Measurements from ENCODE around the gene LAX1.

DNA sequence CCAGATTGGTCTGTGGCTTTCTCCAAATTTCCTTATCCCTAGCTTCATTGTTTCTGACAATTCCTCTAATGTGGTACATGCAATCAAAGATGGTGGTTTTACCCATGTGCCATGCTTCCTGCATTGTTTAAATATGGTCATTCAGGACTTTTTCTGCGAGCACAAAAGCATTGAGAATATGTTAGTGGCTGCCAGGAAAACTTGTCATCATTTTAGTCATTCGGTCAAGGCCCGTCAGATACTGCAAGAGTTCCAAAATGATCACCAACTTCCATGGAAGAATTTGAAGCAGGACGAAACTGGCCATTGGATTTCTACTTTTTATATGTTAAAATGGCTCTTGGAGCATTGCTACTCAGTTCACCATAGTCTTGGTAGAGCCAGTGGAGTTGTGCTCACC, 34.2 kb downstream of the LAX1 start:
- no peak for TF ChIP-seq EZH2 (IDR thresholded peaks at IDR 0.05; ENCODE audit: borderline replicate concordance, control insufficient read depth, low read depth, low read length)
- TF ChIP-seq, protein P1, sequence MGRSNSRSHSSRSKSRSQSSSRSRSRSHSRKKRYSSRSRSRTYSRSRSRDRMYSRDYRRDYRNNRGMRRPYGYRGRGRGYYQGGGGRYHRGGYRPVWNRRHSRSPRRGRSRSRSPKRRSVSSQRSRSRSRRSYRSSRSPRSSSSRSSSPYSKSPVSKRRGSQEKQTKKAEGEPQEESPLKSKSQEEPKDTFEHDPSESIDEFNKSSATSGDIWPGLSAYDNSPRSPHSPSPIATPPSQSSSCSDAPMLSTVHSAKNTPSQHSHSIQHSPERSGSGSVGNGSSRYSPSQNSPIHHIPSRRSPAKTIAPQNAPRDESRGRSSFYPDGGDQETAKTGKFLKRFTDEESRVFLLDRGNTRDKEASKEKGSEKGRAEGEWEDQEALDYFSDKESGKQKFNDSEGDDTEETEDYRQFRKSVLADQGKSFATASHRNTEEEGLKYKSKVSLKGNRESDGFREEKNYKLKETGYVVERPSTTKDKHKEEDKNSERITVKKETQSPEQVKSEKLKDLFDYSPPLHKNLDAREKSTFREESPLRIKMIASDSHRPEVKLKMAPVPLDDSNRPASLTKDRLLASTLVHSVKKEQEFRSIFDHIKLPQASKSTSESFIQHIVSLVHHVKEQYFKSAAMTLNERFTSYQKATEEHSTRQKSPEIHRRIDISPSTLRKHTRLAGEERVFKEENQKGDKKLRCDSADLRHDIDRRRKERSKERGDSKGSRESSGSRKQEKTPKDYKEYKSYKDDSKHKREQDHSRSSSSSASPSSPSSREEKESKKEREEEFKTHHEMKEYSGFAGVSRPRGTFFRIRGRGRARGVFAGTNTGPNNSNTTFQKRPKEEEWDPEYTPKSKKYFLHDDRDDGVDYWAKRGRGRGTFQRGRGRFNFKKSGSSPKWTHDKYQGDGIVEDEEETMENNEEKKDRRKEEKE (IDR thresholded peaks at IDR 0.05), result no peak

Measured in GM12878 (cell line).